ENCODE results near the gene NRP1. TPM values are rescaled to one million over a fixed set of nuclear protein-coding genes. Genes with fewer than 3 reads are reported as not detected.

Gene NRP1
- total RNA-seq, 2 donors from 2014 or later, result 23.0 to 37.1 TPM

DNA sequence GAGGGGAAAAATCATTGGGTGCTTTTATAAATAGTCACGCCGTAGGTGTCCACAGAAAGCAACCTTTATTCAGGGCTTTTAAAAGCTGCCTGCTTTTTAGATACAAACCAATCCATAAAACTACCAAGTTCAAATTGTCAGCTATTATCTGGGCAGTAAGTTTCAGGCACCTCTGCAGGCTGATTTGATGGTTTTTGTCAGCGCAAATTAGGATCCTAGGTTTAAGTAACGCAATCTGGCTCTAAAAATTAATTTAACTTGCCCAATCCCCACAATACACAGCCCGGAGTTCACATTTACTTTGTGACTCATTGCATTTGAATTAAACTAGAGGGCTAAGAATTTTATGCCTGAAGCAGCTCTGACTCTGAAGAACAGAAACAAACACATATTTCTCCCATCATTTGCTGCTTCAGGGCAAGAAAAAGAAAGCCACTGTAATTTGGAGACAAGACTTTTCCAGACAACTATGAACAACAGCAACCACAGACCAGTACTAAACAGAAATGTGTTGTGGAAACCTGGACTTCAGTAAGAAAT lies 43.3 kb downstream of the NRP1 start:
- Histone ChIP-seq H3K36me3 (no peaks in the 10 kb centered on the region), H3K27me3 (replicated peaks; ENCODE audit: insufficient read depth) (no peaks in the 10 kb centered on the region), H3K4me3 (no peak overlapping the region), H3K4me1 (replicated peaks) (no peaks in the 10 kb centered on the region), H3K27ac (no peak overlapping the region), H3K9me3 (no peaks in the 10 kb centered on the region)
- DNase-seq (ENCODE audit: low spot score), result no peak
- WGBS, result 77% methylated on average over 5 of the region's 5 CpGs
- intact Hi-C loops (cut with DNase I), result no loop called here
- no peak for TF ChIP-seq POLR2A (IDR thresholded peaks at IDR 0.05)
- TF ChIP-seq, protein P1, sequence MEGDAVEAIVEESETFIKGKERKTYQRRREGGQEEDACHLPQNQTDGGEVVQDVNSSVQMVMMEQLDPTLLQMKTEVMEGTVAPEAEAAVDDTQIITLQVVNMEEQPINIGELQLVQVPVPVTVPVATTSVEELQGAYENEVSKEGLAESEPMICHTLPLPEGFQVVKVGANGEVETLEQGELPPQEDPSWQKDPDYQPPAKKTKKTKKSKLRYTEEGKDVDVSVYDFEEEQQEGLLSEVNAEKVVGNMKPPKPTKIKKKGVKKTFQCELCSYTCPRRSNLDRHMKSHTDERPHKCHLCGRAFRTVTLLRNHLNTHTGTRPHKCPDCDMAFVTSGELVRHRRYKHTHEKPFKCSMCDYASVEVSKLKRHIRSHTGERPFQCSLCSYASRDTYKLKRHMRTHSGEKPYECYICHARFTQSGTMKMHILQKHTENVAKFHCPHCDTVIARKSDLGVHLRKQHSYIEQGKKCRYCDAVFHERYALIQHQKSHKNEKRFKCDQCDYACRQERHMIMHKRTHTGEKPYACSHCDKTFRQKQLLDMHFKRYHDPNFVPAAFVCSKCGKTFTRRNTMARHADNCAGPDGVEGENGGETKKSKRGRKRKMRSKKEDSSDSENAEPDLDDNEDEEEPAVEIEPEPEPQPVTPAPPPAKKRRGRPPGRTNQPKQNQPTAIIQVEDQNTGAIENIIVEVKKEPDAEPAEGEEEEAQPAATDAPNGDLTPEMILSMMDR (IDR thresholded peaks at IDR 0.05), result no peak
- TF ChIP-seq POLR2AphosphoS5 (IDR thresholded peaks at IDR 0.05), result no peak

DNA sequence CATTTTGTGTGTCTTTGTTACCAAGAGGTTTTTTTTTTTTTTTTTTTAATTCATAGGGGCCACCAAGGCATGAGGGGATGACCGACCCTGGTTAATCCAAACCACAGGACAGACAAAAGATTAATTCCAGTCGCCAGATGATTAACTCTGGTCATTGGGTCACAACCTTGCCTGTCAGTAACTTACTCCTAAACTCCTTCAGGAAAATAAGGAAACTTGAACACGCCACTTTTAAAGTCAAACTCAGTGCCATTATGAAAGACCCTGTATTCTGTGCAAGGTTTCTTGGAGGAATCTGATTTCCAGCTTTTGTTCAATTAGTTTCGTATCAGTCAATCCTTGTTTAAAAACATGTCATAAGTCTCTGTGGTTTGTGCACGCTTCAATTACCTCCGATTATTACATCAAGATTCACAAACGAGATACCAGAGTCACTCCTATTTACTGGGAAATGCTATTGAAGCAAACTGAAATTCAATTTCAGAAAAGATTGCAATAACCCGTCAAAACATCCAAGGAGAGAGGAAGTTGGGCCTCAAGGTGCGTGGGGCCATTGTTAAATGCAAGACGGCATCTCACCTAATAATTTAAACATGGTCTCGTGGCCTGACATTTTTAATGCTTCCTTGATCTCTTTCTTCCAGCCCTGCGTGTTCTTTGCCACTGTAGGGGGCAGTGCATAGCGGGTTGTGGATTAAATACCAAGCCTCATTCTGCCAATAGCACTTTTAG lies 44.0 kb downstream of the NRP1 start:
- Histone ChIP-seq H3K27ac (no peak overlapping the region), H3K9me3 (no peaks in the 10 kb centered on the region)

DNA sequence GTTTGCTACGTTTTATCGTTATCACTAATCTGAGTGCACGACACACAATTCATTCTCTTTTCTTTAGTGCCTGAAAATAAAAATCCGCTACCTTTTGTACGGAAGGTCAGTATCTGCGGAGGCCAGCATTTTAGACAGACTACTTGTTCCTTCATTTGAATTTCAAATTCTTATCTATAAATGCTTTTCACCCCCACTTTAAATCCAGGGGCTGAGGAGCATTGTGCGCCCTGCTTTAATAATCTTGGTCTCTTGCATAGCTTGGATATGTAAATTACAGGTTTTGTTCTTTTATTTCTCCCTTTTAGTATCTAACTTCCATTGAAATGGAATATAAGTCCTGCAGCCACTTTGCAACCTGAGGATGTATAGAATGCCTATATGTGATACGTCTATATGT lies 44.7 kb downstream of the NRP1 start:
- Histone ChIP-seq H3K27me3 (replicated peaks; ENCODE audit: insufficient read depth) (no peaks in the 10 kb centered on the region), H3K9me3 (no peaks in the 10 kb centered on the region), H3K4me1 (replicated peaks) (no peaks in the 10 kb centered on the region), H3K4me3 (no peak overlapping the region), H3K27ac (no peak overlapping the region), H3K36me3 (no peaks in the 10 kb centered on the region)
- no peak for DNase-seq (ENCODE audit: low spot score)
- no peak for TF ChIP-seq POLR2A (IDR thresholded peaks at IDR 0.05)
- TF ChIP-seq, protein P1 (IDR thresholded peaks at IDR 0.05), result no peak
- 95% methylated on average over 8 of the region's 8 CpGs for WGBS
- intact Hi-C loops (cut with DNase I), result no loop called here

More for the DNA sequence above, 44.0 kb downstream of the NRP1 start:
- H3K4me3 ChIP-seq, result no peak overlapping the region
- no peaks in the 10 kb centered on the region for H3K27me3 ChIP-seq (replicated peaks; ENCODE audit: insufficient read depth)
- DNase-seq (ENCODE audit: low spot score), result no peak
- intact Hi-C loops (cut with DNase I), result no loop called here
- 80% methylated on average over 13 of the region's 13 CpGs for WGBS
- no peaks in the 10 kb centered on the region for H3K36me3 ChIP-seq
- TF ChIP-seq, protein P1 (IDR thresholded peaks at IDR 0.05), result no peak
- no peak for TF ChIP-seq POLR2A (IDR thresholded peaks at IDR 0.05)
- TF ChIP-seq POLR2AphosphoS5 (IDR thresholded peaks at IDR 0.05), result no peak
- H3K4me1 ChIP-seq (replicated peaks), result no peaks in the 10 kb centered on the region

DNA sequence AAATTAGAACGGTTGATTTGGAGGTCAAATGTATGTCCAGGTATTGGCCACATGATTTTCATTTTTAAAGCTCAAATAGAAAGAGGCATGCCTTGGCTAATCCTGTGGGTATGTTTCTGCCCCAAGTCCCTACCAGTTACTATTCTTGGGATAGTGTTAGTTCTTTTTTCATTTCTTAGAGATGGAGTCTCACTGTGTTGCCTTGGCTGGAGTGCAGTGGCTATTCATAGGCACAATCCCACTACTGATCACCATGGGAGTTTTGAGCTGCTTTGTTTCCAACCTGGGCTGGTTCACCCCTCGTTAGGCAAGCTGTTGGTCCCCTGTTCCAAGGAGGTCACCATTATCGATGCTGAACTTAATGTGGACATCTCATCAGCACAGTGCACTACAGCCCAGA lies 46.3 kb downstream of the NRP1 start:
- H3K27ac ChIP-seq, result no peak overlapping the region
- H3K36me3 ChIP-seq, result no peaks in the 10 kb centered on the region
- no peaks in the 10 kb centered on the region for H3K9me3 ChIP-seq
- H3K27me3 ChIP-seq (replicated peaks; ENCODE audit: insufficient read depth), result no peaks in the 10 kb centered on the region
- no peak for DNase-seq (ENCODE audit: low spot score)
- no peaks in the 10 kb centered on the region for H3K4me1 ChIP-seq (replicated peaks)
- WGBS, result 96% methylated on average over 3 of the region's 3 CpGs
- TF ChIP-seq, protein P1 (IDR thresholded peaks at IDR 0.05), result no peak
- TF ChIP-seq POLR2A (IDR thresholded peaks at IDR 0.05) (no peak), POLR2AphosphoS5 (IDR thresholded peaks at IDR 0.05) (no peak)
- no peak overlapping the region for H3K4me3 ChIP-seq
- intact Hi-C loops (cut with DNase I), result no loop called here

DNA sequence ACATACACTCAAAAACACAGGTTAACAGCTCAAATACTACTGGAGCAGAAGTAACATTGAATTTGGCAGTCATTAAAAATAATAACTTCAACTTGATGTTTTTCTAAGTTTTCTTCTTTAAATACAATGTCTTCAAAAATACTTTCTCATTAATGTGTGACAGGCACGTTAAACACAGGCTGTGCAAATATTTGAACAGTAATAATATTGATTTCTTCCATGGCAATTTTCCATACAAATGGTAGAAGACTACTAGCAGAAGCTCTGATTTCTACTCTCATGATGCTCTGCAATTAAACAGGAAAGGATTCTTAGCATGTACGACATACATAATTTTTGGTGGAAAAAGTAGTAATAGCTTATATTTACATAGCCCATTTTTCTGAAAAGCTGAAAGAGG lies 47.4 kb downstream of the NRP1 start:
- Histone ChIP-seq H3K9me3 (no peaks in the 10 kb centered on the region), H3K27me3 (replicated peaks; ENCODE audit: insufficient read depth) (no peaks in the 10 kb centered on the region), H3K27ac (no peak overlapping the region), H3K4me1 (replicated peaks) (no peaks in the 10 kb centered on the region), H3K4me3 (no peak overlapping the region), H3K36me3 (no peaks in the 10 kb centered on the region)
- WGBS, result 57% methylated on average over 2 of the region's 2 CpGs
- intact Hi-C loops (cut with DNase I), result no loop called here
- DNase-seq (ENCODE audit: low spot score), result no peak
- TF ChIP-seq, protein P1 (IDR thresholded peaks at IDR 0.05), result no peak
- TF ChIP-seq POLR2AphosphoS5 (IDR thresholded peaks at IDR 0.05) (no peak), POLR2A (IDR thresholded peaks at IDR 0.05) (no peak)
